Calu3 (cell line): ENCODE data around the gene TPGS1. TPM values are rescaled to one million over a fixed set of nuclear protein-coding genes. Genes with fewer than 3 reads are reported as not detected.

ENCODE experiments used
- BruUV-seq: library from RNA; stranded (reverse); fragments of 400-500 nt; replicated peaks from 2 replicates; lab custom pipeline; 2021; lab: Mats Ljungman, UMichigan
- CTCF ChIA-PET: fragments of 300-600 bp; sonication (Branson Sonifier 250); formaldehyde crosslinking; loops from one replicate; lab custom pipeline; 2022; ENCODE audit warnings: antibody characterized with exemption; lab: Charles Lee
- DNase-seq: peaks from one replicate; pipeline ENCODE4 v3.0.0; 2022
- H3K27ac Mint-ChIP-seq: one replicate; pipeline ENCODE4 v1.8.0; 2022; ENCODE audit warnings: mixed read lengths; ENCODE audit not compliant: unreplicated experiment
- H3K27me3 Mint-ChIP-seq: one replicate; pipeline ENCODE4 v1.8.0; 2022; ENCODE audit warnings: mixed read lengths; ENCODE audit not compliant: unreplicated experiment
- H3K36me3 Mint-ChIP-seq: one replicate; pipeline ENCODE4 v1.8.0; 2022; ENCODE audit warnings: mild to moderate bottlenecking, moderate library complexity, mixed read lengths; ENCODE audit not compliant: insufficient read depth, unreplicated experiment
- H3K4me1 Mint-ChIP-seq: one replicate; pipeline ENCODE4 v1.8.0; 2022; ENCODE audit warnings: mild to moderate bottlenecking, low read depth, mixed read lengths; ENCODE audit not compliant: unreplicated experiment
- H3K4me3 Mint-ChIP-seq: one replicate; pipeline ENCODE4 v1.8.0; 2022; ENCODE audit warnings: mild to moderate bottlenecking, low read depth, moderate library complexity, mixed read lengths; ENCODE audit not compliant: unreplicated experiment
- H3K9me3 Mint-ChIP-seq: one replicate; pipeline ENCODE4 v1.8.0; 2022; ENCODE audit warnings: low read depth, mixed read lengths; ENCODE audit not compliant: unreplicated experiment
- intact Hi-C: fragments of 100-400 bp; cut with micrococcal nuclease; formaldehyde crosslinking; loops from one replicate; pipeline ENCODE4 v1.10.0; 2022; ENCODE audit not compliant: unreplicated experiment
- total RNA-seq: library from RNA; stranded (reverse); gene quantifications from 2 replicates; pipeline ENCODE4 v1.2.3, GENCODE V29; 2022
- TF ChIP-seq, protein P1 (sequence below): fragments of 200-600 bp; IDR thresholded peaks from one replicate; pipeline ENCODE4 v1.8.0; 2022; ENCODE audit warnings: antibody characterized with exemption; ENCODE audit not compliant: unreplicated experiment

The TPGS1 gene
- total RNA-seq, 1 experiment from 2014 or later = 9.0 TPM

DNA sequence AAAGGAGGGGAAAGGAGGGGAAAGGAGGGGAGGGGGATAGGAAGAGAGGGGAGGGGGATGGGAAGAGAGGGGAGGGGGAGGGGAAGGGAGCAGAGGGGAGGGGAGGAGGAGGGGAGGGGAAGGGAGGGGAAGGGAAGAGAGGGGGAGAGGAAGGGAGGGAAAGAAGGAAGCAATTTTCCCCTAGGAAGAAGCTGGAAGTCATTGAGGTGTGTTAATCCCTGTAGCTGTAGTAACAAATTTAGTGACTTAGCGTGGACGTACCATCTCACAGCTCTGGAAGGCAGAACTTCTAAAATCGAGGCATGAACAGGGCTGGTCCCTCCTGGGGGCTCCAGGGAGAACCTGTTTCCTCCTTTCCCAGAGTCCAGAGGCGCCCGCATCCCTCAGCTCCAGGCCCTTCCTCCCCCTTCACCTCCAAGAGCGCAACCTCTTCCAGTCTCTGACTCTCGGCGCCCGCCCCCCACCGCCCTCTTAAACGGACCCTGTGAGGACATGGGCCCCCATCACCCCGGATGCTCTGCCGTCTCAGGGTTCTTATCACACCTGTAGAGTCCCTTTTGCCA, 18.6 kb downstream of the TPGS1 start:
- Mint-ChIP-seq H3K27me3 (peaks cover 14% of the 10 kb centered on the region), H3K4me3 (no peak overlapping the region), H3K4me1 (no peaks in the 10 kb centered on the region), H3K9me3 (no peaks in the 10 kb centered on the region), H3K36me3 (peaks cover 4% of the 10 kb centered on the region), H3K27ac (no peak overlapping the region)
- DNase-seq = no peak
- intact Hi-C loops = no loop called here
- TF ChIP-seq, protein P1, sequence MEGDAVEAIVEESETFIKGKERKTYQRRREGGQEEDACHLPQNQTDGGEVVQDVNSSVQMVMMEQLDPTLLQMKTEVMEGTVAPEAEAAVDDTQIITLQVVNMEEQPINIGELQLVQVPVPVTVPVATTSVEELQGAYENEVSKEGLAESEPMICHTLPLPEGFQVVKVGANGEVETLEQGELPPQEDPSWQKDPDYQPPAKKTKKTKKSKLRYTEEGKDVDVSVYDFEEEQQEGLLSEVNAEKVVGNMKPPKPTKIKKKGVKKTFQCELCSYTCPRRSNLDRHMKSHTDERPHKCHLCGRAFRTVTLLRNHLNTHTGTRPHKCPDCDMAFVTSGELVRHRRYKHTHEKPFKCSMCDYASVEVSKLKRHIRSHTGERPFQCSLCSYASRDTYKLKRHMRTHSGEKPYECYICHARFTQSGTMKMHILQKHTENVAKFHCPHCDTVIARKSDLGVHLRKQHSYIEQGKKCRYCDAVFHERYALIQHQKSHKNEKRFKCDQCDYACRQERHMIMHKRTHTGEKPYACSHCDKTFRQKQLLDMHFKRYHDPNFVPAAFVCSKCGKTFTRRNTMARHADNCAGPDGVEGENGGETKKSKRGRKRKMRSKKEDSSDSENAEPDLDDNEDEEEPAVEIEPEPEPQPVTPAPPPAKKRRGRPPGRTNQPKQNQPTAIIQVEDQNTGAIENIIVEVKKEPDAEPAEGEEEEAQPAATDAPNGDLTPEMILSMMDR = no peak
- BruUV-seq = no TSS peak
- CTCF ChIA-PET = no interaction called here

DNA sequence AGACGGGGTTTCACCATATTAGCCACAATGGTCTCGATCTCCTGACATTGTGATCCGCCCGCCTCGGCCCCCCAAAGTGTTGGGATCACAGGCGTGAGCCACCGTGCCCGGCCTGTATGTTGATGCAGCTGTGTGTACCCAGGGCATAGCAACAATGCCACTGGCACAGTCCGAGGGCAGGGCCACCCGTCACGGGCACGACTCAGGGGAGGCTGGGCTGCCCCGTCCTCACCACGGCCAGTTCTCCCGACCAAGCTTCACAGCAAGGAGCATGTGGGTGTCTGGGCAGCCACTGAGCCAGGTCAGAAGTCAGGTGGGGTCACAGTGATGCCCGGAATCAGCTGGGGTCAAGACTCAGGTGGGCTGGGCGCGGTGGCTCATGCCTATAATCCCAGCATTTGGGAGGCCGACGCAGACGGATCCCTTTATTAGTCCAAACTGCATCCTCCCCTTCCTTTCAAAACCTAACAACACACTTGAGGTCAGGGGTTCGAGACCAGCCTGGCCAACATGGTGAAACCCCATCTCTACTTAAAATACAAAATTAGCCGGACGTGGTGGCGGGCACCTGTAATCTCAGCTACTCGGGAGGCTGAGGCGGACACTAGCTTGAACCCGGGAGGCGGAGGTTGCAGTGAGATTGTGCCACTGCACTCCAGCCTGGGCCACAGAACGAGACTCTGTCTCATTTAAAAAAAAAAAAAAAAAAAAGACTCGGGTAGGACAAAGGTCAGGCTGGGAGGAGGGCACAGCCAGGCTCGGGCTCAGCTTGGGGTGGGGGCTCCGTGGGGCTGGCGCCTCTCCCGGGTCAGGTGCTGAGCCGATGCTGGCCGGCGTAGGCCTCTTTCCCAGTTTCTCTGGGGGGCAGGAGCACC, 23.1 kb downstream of the TPGS1 start:
- TSS peak; percentile 37 for BruUV-seq
- no peaks in the 10 kb centered on the region for H3K9me3 Mint-ChIP-seq

DNA sequence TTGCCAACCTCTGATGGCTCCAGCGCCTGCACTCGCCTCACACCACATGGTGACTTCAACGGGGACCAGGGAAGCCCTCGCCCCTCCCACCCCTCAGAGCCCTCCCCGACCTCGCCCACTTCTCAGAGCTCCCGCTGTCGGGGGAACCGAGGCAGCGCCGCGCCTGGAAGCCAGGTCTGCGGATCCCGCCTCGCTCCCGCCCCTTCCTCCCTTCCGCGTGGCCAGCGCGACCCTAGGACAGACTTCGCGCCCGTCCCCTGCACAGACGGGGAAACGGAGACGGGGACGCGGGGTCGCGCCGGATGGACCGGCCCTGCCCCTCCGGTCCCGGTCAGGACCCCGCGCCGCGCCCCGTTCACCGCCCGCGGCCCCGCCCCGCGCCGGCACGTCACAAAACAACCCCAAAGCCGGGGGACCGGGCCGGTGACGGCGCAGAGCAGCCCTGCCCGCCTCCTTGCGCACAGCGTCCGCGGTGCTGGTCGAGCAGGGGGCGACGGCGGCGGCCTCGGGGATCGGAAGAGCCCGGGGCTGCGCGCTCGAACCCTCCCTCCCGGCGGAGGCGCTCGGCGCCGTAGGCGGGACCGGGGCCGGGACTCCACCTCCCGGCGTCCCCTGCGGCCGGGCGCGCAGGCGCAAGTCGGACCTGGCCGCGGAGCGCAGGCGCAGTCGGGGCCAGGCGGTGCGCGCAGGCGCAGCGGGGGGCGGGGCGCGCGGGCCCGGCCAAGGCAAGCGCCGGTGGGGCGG, 23.9 kb downstream of the TPGS1 start:
- peaks cover 9% of the 10 kb centered on the region for H3K4me1 Mint-ChIP-seq
- TF ChIP-seq, protein P1 = no peak
- H3K9me3 Mint-ChIP-seq = no peaks in the 10 kb centered on the region
- H3K36me3 Mint-ChIP-seq = peaks cover 33% of the 10 kb centered on the region
- intact Hi-C loops = no loop called here
- H3K27ac Mint-ChIP-seq = no peak overlapping the region
- BruUV-seq = no TSS peak
- peak overlapping the region; percentile 74 for H3K4me3 Mint-ChIP-seq
- no peaks in the 10 kb centered on the region for H3K27me3 Mint-ChIP-seq
- CTCF ChIA-PET = interaction anchor here (1.0 to 1.1 kb wide), 2 partner anchors 20 to 21 kb away, joined by 3 read pairs; no protein-coding TSS in a partner anchor
- peak; percentile 89 for DNase-seq

More for the DNA sequence above, 23.1 kb downstream of the TPGS1 start:
- H3K27ac Mint-ChIP-seq = no peak overlapping the region
- H3K27me3 Mint-ChIP-seq = peaks cover 7% of the 10 kb centered on the region
- CTCF ChIA-PET = interaction anchor here (1.1 kb wide), 1 partner anchor 20 kb away, joined by 3 read pairs; no protein-coding TSS in a partner anchor
- H3K4me3 Mint-ChIP-seq = peak overlapping the region; percentile 74
- TF ChIP-seq, protein P1 = no peak
- H3K4me1 Mint-ChIP-seq = peaks cover 9% of the 10 kb centered on the region
- peaks cover 33% of the 10 kb centered on the region for H3K36me3 Mint-ChIP-seq
- intact Hi-C loops = no loop called here
- no peak for DNase-seq
